Heart right ventricle (tissue), 16 donors: Measurements from ENCODE around the gene EFR3B. TPM values are rescaled to one million over a fixed set of nuclear protein-coding genes. Genes with fewer than 3 reads are reported as not detected.

ENCODE experiments used
- ATAC-seq, 8 donors: fragments of 200-7000 bp; cut with Tn5 transposase; one replicate each; pipeline ENCODE4 v1.9.1; 2020; ENCODE audit warnings: mild to moderate bottlenecking in 8 of 8, moderate library complexity in 8 of 8, moderate number of reproducible peaks in 1 of 8
- DNase-seq, 2 donors: peaks; one replicate each; pipeline ENCODE4 v3.0.0-alpha.2; 2020
- H3K27ac ChIP-seq, 10 donors: fragments of 200-600 bp; sonication (generic) in 2 of 10; one replicate each; pipeline versions ENCODE4 v1.5.0 to v1.8.0; 2020 to 2022; ENCODE audit warnings: mild to moderate bottlenecking in 3 of 10
- H3K27me3 ChIP-seq, 7 donors: fragments of 200-600 bp; one replicate each; pipeline ENCODE4 v1.8.0; 2021 to 2022; ENCODE audit warnings: mild to moderate bottlenecking in 2 of 7
- H3K36me3 ChIP-seq, 9 donors: fragments of 200-600 bp; sonication (generic) in 1 of 9; one replicate each; pipeline versions ENCODE4 v1.5.0 to v1.8.0; 2020 to 2022; ENCODE audit warnings: mild to moderate bottlenecking in 2 of 9
- H3K4me1 ChIP-seq, 9 donors: fragments of 200-600 bp; sonication (generic) in 1 of 9; one replicate each; pipeline versions ENCODE4 v1.5.0 to v1.8.0; 2020 to 2022; ENCODE audit warnings: mild to moderate bottlenecking in 4 of 9
- H3K4me3 ChIP-seq, 10 donors: fragments of 200-600 bp; sonication (generic) in 2 of 10; one replicate each; pipeline versions ENCODE4 v1.5.0 to v1.8.0; 2020 to 2022; ENCODE audit warnings: mild to moderate bottlenecking in 7 of 10, moderate library complexity in 2 of 10
- H3K9me3 ChIP-seq, 11 donors: fragments of 200-600 bp in 10 of 11; sonication (generic) in 2 of 11; one replicate each; pipeline versions ENCODE4 v1.5.0 to v1.8.0; 2013 to 2022; ENCODE audit warnings: mild to moderate bottlenecking in 2 of 11, control low read depth in 1 of 11, moderate library complexity in 1 of 11
- whole genome bisulfite sequencing, 2 donors: extraction: QIAGEN DNeasy Blood & Tissue Kit; methylation state at CpG; one replicate each; pipeline ENCODE4 v1.1.7; 2013; ENCODE audit warnings: inconsistent platforms in 1 of 2; 5-methylcytosine and 5-hydroxymethylcytosine counted together
- intact Hi-C, 10 donors: fragments of 100-400 bp; cut with DNase I; formaldehyde crosslinking; loops; one replicate each; pipeline versions ENCODE4 v1.11.1 to v1.14.2; 2022
- polyA plus RNA-seq, 2 donors: library from polyadenylated mRNA; stranded (reverse); fragments of 200-250 nt; gene quantifications; one replicate each; pipeline ENCODE4 v1.2.3, GENCODE V29; 2013
- total RNA-seq, 10 donors: library from RNA; stranded (reverse); fragmentation: NEBNext Ultra II Directional in 3 of 10; extraction: Animal tissue kit (Norgen Biotek cat#: 25700) in 3 of 10; gene quantifications; one replicate each; pipeline versions ENCODE4 v1.2.1 to v1.2.4, GENCODE V29; 2021 to 2023
- TF ChIP-seq, protein P1 (sequence below), 9 donors: fragments of 200-600 bp; sonication (generic) in 2 of 9; IDR thresholded peaks; one replicate each; pipeline versions ENCODE4 v1.5.0 to v1.8.0; 2021 to 2022; ENCODE audit warnings: antibody characterized with exemption in 9 of 9, mild to moderate bottlenecking in 5 of 9, moderate library complexity in 1 of 9
- donor health status: Arrhythmogenic right ventricular cardiomyopathy.
- donor health status: ischemic (EF 13 %, LVEDD 7.1; RV severe dilation, severe dysfunction).
- donor health status: healthy with polysubstance abuse.
- donor health status: DM: no; HTN: yes; CAD: no.
- donor health status: DM: no; HTN: no; CAD: no.
- donor health status: ischemic (EF 25% LVEDD 6.9; RV normal size, moderate dysfunction).
- donor health status: ischemic (EF 25% LVEDD 5.7; RV mildly dilated, moderate dysfunction).
- donor health status: healthy.
- donor health status: DM: yes; HTN: yes; CAD: no.
- donor health status: Ischemic cardiomyopathy.
- donor health status: ischemic (EF 35%, LVEDD 5.7; RV mildly dilated, moderate dysfunction).
- donor health status: nonischemic (EF 11% LVEDD 7.7; RV severe dilation, severe dysfunction).
- donor health status: DM: yes; HTN: yes; CAD: no.
- donor health status: PGD.
- donor health status: ischemic (EF 29% LVEDD 5.4; RV normal size, mild dysfunction).
- donor health status: nonischemic (EF 23%, LVEDD 6.1; RV moderate dilation, normal function).

EFR3B gene
- total and polyA plus RNA-seq, 12 donors: 0.62 to 15.2 (median 7.0) TPM

DNA sequence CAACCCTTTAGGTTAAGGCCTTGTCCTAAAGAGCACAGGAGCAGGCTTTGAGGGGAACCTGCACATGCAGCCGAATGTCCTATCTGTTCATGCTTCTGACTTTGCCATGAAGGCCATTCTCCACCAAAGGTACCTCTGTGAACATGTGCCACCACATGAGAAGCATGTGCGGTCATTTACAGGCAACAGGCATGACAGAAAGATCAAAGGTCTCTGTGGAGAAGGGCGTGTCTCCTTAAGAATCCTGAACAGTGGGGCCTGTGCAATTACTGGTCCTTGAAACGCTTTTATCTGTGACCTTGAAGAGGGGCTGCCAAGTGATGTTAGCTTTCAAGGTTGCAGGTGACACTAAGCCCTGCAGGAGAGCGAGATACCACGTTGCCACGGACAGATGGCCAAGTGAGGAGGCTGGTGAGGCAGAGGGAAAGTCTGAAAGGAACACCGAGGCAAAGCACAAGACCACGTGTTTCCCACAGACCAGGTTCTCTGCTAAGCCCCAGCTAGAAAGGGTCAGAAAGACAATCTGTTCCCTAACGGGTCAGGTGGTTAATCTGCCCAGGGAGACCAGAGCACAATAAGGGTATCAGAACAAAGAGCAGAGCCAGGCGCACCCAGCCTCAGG is 146.0 kb downstream of the EFR3B start:
- Histone ChIP-seq H3K4me3 (no peak overlapping the region), H3K27ac (no peak overlapping the region), H3K36me3 (no peaks in the 10 kb centered on the region), H3K4me1 (no peaks in the 10 kb centered on the region), H3K27me3 (no peaks in the 10 kb centered on the region), H3K9me3 (no peaks in the 10 kb centered on the region)
- 64 to 74% methylated on average over 11 of the region's 11 CpGs for whole genome bisulfite sequencing, 2 donors
- intact Hi-C loops: no loop called here
- no peak for ATAC-seq
- TF ChIP-seq, protein P1, sequence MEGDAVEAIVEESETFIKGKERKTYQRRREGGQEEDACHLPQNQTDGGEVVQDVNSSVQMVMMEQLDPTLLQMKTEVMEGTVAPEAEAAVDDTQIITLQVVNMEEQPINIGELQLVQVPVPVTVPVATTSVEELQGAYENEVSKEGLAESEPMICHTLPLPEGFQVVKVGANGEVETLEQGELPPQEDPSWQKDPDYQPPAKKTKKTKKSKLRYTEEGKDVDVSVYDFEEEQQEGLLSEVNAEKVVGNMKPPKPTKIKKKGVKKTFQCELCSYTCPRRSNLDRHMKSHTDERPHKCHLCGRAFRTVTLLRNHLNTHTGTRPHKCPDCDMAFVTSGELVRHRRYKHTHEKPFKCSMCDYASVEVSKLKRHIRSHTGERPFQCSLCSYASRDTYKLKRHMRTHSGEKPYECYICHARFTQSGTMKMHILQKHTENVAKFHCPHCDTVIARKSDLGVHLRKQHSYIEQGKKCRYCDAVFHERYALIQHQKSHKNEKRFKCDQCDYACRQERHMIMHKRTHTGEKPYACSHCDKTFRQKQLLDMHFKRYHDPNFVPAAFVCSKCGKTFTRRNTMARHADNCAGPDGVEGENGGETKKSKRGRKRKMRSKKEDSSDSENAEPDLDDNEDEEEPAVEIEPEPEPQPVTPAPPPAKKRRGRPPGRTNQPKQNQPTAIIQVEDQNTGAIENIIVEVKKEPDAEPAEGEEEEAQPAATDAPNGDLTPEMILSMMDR (IDR thresholded peaks at IDR 0.05): no peak
- no peak for DNase-seq

DNA sequence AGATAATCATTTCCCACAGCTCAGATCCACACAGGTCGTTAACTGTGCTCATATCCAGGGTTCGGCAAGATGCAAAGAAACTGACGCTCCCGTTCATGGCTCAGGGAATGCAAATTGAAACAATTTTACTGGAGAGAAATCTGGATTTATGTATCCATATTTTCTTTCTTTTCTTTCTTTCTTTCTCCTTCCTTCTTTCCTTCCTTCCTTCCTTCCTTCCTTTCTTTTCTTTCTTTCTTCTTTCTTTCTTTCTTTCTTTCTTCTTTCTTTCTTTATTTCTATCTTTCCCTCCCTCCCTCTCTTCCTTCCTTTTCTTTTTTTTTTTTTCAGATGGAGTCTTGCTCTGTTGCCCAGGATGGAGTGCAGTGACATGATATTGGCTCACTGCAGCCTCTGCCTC is 146.5 kb downstream of the EFR3B start:
- no peaks in the 10 kb centered on the region for H3K4me1 ChIP-seq
- intact Hi-C loops: no loop called here
- DNase-seq (no peak), ATAC-seq (no peak)
- no peak overlapping the region for H3K27ac ChIP-seq
- 70 to 73% methylated on average over 4 of the region's 4 CpGs for WGBS, 2 donors
- H3K9me3 ChIP-seq: no peaks in the 10 kb centered on the region
- no peak overlapping the region for H3K4me3 ChIP-seq
- H3K36me3 ChIP-seq: no peaks in the 10 kb centered on the region
- TF ChIP-seq, protein P1 (IDR thresholded peaks at IDR 0.05): no peak
- no peaks in the 10 kb centered on the region for H3K27me3 ChIP-seq

DNA sequence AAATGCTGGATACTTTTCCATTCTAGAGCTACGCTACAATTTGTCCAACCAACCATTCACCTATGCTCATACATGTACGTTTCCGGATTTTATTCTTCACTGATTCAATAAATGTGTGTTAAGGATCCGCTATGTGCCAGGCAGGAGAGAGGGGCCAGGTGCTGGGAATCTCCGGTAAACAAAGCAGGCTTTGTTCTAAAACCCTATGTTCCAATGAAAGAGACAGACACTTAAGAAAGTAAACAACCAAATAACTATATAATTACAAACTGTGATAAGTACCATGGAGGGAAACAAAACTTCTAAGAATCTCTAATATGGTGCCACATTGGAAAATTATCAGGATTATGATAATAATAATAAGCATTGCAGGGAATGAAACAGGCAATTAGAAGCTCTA is 148.7 kb downstream of the EFR3B start:
- Histone ChIP-seq H3K27ac (no peak overlapping the region), H3K36me3 (no peaks in the 10 kb centered on the region), H3K4me3 (no peak overlapping the region), H3K27me3 (no peaks in the 10 kb centered on the region), H3K4me1 (no peaks in the 10 kb centered on the region), H3K9me3 (no peaks in the 10 kb centered on the region)
- ATAC-seq: no peak
- intact Hi-C loops: loop anchor here in 6 of 10 donors (10.0 kb wide), 5 partner anchors 206 to 786 kb away; partner anchors contain the start of gene DNAJC27 (in 1 of the 6)
- WGBS, 2 donors: 89% methylated on average over 5 of the region's 5 CpGs
- DNase-seq: no peak
- TF ChIP-seq, protein P1 (IDR thresholded peaks at IDR 0.05): no peak

DNA sequence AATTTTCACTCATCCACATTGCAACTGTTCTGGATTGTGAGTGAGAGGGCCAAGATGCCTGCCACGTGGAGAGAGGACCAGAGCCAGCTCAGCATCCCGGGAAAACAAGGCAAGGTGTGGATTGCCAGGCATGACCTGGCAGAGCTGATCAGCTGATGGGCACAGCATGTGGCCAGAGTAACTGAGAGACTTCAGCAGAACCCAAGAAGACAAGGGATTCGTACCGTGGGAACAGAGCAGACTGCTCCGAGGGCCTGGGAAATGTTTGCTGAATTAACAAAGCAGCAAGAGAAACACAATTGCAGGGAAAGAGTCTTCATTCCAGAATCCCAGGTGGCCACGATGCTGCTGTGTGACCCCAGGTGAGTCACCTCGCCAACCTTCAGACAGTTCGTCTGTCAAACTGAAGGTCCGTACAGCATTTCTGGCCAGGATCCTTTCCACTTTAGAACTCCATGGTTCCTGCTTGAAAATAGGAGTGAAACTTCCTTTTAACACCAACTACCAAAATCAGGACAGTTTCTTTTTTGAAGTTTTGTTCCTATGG is 152.8 kb downstream of the EFR3B start:
- 84 to 90% methylated on average over 9 of the region's 9 CpGs for WGBS, 2 donors
- TF ChIP-seq, protein P1 (IDR thresholded peaks at IDR 0.05): no peak
- Histone ChIP-seq H3K36me3 (no peaks in the 10 kb centered on the region), H3K9me3 (no peaks in the 10 kb centered on the region), H3K4me1 (peaks cover 0 to 9% (median 0%) of the 10 kb centered on the region in 9 donors), H3K27me3 (no peaks in the 10 kb centered on the region), H3K4me3 (no peak overlapping the region), H3K27ac (no peak overlapping the region)
- DNase-seq (no peak), ATAC-seq (no peak)
- intact Hi-C loops: loop anchor here (5.0 to 10.0 kb wide), 7 partner anchors 210 to 790 kb away; partner anchors contain the start of gene DNAJC27 (in 1 of the 10)
